ENCODE data around the gene RRP1B. TPM values are rescaled to one million over a fixed set of nuclear protein-coding genes. Genes with fewer than 3 reads are reported as not detected.
A peak's percentile ranks its signal among the peaks of the same experiment; 100 is the strongest.

The RRP1B gene
- total and polyA plus RNA-seq, 2 experiments from 2014 or later: 54.8 to 95.7 TPM

DNA sequence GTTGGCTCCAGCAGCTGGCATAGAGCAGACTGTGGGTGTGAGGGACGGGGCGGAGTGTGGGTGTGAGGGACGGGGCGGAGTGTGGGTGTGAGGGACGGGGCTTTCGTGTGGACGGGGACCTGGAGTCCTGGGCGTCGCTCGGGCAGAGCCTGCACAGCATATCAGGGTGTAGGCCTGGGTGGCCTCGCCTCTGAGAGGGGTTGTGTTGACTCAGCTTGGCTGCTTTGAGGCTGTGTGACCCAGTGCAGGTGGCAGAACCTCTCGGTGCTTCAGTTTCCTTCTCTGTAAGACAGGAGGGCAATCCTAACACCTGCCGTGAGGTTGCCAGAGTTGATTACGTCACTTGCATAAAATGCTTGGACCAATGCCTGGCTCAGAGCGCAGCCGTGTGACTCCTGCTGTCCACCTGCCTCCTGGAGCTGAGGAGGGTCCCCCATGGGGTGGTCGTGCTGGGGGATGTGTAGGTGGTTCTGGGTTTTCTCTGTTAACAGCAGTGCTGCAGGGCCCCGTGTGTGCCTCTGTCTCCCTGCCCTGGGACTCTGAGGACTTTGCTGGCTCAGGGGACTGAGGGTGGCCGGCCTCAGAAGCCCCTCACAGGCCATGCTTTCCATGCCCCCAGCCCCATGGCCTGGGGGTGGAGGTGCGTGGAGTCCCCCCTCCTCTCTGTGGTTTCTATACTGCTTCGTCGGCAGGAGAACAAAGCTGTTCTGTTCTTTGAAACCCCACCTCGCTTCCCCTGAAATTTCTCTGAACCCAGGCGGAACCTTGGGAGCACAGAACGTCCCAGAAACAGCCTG, 75.0 kb downstream of the RRP1B start:
- Mint-ChIP-seq H3K36me3 (ENCODE audit: low read depth) (peaks cover 7% of the 10 kb centered on the region), H3K27me3 (ENCODE audit: insufficient read depth, low read depth, poor library complexity) (peaks cover 13% of the 10 kb centered on the region), H3K27ac (peak overlapping the region; percentile 88), H3K4me1 (peaks cover 17% of the 10 kb centered on the region), H3K4me3 (no peak overlapping the region), H3K9me3 (no peaks in the 10 kb centered on the region; the same call in 2 of the 3 replicates)
- Histone ChIP-seq H2AFZ (no peak overlapping the region), H3K27ac (ENCODE audit: low read depth) (no peak overlapping the region), H4K20me1 (replicated peaks; ENCODE audit: insufficient read depth) (peaks cover 8% of the 10 kb centered on the region), H3K4me1 (ENCODE audit: insufficient read depth) (no peaks in the 10 kb centered on the region), H3F3A (replicated peaks; ENCODE audit: low read depth) (peaks cover under 1% of the 10 kb centered on the region; the same call in 1 of the 2 replicates), H3K36me3 (ENCODE audit: insufficient read depth) (no peaks in the 10 kb centered on the region), H3K27me3 (ENCODE audit: insufficient read depth) (no peaks in the 10 kb centered on the region), H3K79me2 (replicated peaks; ENCODE audit: insufficient read depth) (peaks cover 35% of the 10 kb centered on the region), H3K4me3 (no peak overlapping the region), H3K9me2 (ENCODE audit: insufficient read depth) (no peaks in the 10 kb centered on the region), H3K4me2 (no peak overlapping the region)
- no peak for TF ChIP-seq CTCF (conservative IDR thresholded peaks at IDR 0.05; ENCODE audit: low read depth in 2 of 2)
- TF ChIP-seq NANOG (IDR thresholded peaks at IDR 0.05; ENCODE audit: borderline replicate concordance): no peak
- no peak for TF ChIP-seq EZH2 (IDR thresholded peaks at IDR 0.05; ENCODE audit: low read depth, unreplicated experiment)
- no peak for TF ChIP-seq EZH2phosphoT487 (IDR thresholded peaks at IDR 0.05; ENCODE audit: unreplicated experiment)
- no peak for DNase-seq (ENCODE audit: low spot score)
- ATAC-seq: peak; percentile 14; the same call in 1 of the 3 replicates

DNA sequence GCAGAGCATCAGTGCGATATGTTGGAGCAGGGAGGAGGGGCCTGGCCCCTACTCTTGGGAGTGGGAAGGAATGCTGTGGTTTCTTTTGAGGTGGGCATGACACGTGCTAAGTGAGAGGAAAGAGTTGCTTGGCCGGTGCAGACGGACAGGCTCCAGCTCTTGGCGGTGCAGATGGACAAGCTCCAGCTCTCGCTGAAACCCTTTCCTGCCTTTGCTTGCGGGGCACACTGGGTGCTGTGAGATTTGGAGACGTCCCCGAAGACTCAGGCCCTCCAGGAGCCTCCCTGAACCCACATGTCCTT, 75.5 kb downstream of the RRP1B start:
- Histone ChIP-seq H3K27ac (ENCODE audit: low read depth) (no peak overlapping the region), H3K36me3 (ENCODE audit: insufficient read depth) (no peaks in the 10 kb centered on the region), H3K4me3 (no peak overlapping the region), H3F3A (replicated peaks; ENCODE audit: low read depth) (0 out of 2 replicates have a peak, but pooled peaks cover under 1% of the 10 kb centered on the region), H2AFZ (no peak overlapping the region), H3K4me1 (ENCODE audit: insufficient read depth) (no peaks in the 10 kb centered on the region), H3K9me2 (ENCODE audit: insufficient read depth) (no peaks in the 10 kb centered on the region), H3K4me2 (no peak overlapping the region), H4K20me1 (replicated peaks; ENCODE audit: insufficient read depth) (peaks cover 8% of the 10 kb centered on the region), H3K79me2 (replicated peaks; ENCODE audit: insufficient read depth) (peaks cover 29% of the 10 kb centered on the region), H3K27me3 (ENCODE audit: insufficient read depth) (no peaks in the 10 kb centered on the region)
- ATAC-seq: no peak
- peaks cover 13% of the 10 kb centered on the region for H3K27me3 Mint-ChIP-seq (ENCODE audit: insufficient read depth, low read depth, poor library complexity)
- no peaks in the 10 kb centered on the region; the same call in 2 of the 3 replicates for H3K9me3 Mint-ChIP-seq
- H3K36me3 Mint-ChIP-seq (ENCODE audit: low read depth): peaks cover 10% of the 10 kb centered on the region
- DNase-seq (ENCODE audit: low spot score): no peak
- TF ChIP-seq ZNF114 (CRISPR knock-in tag; IDR thresholded peaks at IDR 0.05) (no peak), EZH2 (IDR thresholded peaks at IDR 0.05; ENCODE audit: low read depth, unreplicated experiment) (no peak), STAT1 (IDR thresholded peaks at IDR 0.05; ENCODE audit: unreplicated experiment) (no peak), POLR2AphosphoS5 (IDR thresholded peaks at IDR 0.05; ENCODE audit: low read depth) (no peak), CREB1 (CRISPR knock-in tag; IDR thresholded peaks at IDR 0.05; ENCODE audit: low read depth) (no peak), REST (IDR thresholded peaks at IDR 0.05; ENCODE audit: unreplicated experiment) (no peak), ZNF331 (CRISPR knock-in tag; IDR thresholded peaks at IDR 0.05; ENCODE audit: low read depth) (no peak)
- peaks cover 18% of the 10 kb centered on the region for H3K4me1 Mint-ChIP-seq
- H3K4me3 Mint-ChIP-seq: no peak overlapping the region
- H3K27ac Mint-ChIP-seq: peak overlapping the region; percentile 36; the same call in 1 of the 2 replicates

Measured in GM23338 (cell line).